ENCODE results near the gene EMX2.
"Not testable (repeated sequence)": the region's sequence is repeated elsewhere in the genome, so short reads cannot be mapped to it uniquely, and the experiment has no call there.

Gene EMX2

GRCh38 chr10:117542706-117543224 is at the start of gene EMX2:
Gene EMX2, plus strand, starts transcription at chr10:117542746. Its CDS starts 522 bp downstream, at chr10:117543268.
- no peak for TF ChIP-seq ZNF274 (IDR thresholded peaks at IDR 0.05; ENCODE audit: low read depth, low read length)
- H3K4me3 ChIP-seq (ENCODE audit: low read length): peak within 1 kb of the TSS; percentile 10; the same call in 1 of the 2 replicates

GRCh38 chr10:117496031-117496430 is 46.5 kb upstream of the EMX2 start:
- no peak overlapping the region for H3K4me3 ChIP-seq (ENCODE audit: low read length)
- no peak for TF ChIP-seq ZNF274 (IDR thresholded peaks at IDR 0.05; ENCODE audit: low read depth, low read length)

- TF ChIP-seq ZNF274 (IDR thresholded peaks at IDR 0.05; ENCODE audit: low read depth, low read length): no peak
- H3K4me3 ChIP-seq (ENCODE audit: low read length): no peak overlapping the region
Measured at GRCh38 chr10:117496616-117497028, 45.9 kb upstream of the EMX2 start.

GRCh38 chr10:117497736-117498135 is 44.8 kb upstream of the EMX2 start:
- no peak for TF ChIP-seq ZNF274 (IDR thresholded peaks at IDR 0.05; ENCODE audit: low read depth, low read length)
- H3K4me3 ChIP-seq (ENCODE audit: low read length): no peak overlapping the region

- TF ChIP-seq ZNF274 (IDR thresholded peaks at IDR 0.05; ENCODE audit: low read depth, low read length): no peak
- H3K4me3 ChIP-seq (ENCODE audit: low read length): no peak overlapping the region
Measured at GRCh38 chr10:117499248-117500105, 43.1 kb upstream of the EMX2 start.

GRCh38 chr10:117500456-117500855 is 42.1 kb upstream of the EMX2 start:
- no peak for TF ChIP-seq ZNF274 (IDR thresholded peaks at IDR 0.05; ENCODE audit: low read depth, low read length)
- no peak overlapping the region for H3K4me3 ChIP-seq (ENCODE audit: low read length)

- no peak for TF ChIP-seq ZNF274 (IDR thresholded peaks at IDR 0.05; ENCODE audit: low read depth, low read length)
- H3K4me3 ChIP-seq (ENCODE audit: low read length): no peak overlapping the region
Measured at GRCh38 chr10:117501460-117502035, 41.0 kb upstream of the EMX2 start.

- no peak overlapping the region for H3K4me3 ChIP-seq (ENCODE audit: low read length)
- no peak for TF ChIP-seq ZNF274 (IDR thresholded peaks at IDR 0.05; ENCODE audit: low read depth, low read length)
Measured at GRCh38 chr10:117502421-117503243, 39.9 kb upstream of the EMX2 start.

GRCh38 chr10:117503244-117504205 is 39.0 kb upstream of the EMX2 start:
- no peak overlapping the region for H3K4me3 ChIP-seq (ENCODE audit: low read length)

GRCh38 chr10:117504562-117504961 is 38.0 kb upstream of the EMX2 start:
- no peak overlapping the region for H3K4me3 ChIP-seq (ENCODE audit: low read length)
- TF ChIP-seq ZNF274 (IDR thresholded peaks at IDR 0.05; ENCODE audit: low read depth, low read length): no peak

More at GRCh38 chr10:117503244-117504205, 39.0 kb upstream of the EMX2 start:
- no peak for TF ChIP-seq ZNF274 (IDR thresholded peaks at IDR 0.05; ENCODE audit: low read depth, low read length)

GRCh38 chr10:117507081-117507480 is 35.5 kb upstream of the EMX2 start:
- not testable (repeated sequence) for H3K4me3 ChIP-seq (ENCODE audit: low read length)

GRCh38 chr10:117509573-117509972 is 33.0 kb upstream of the EMX2 start:
- no peak overlapping the region for H3K4me3 ChIP-seq (ENCODE audit: low read length)
- no peak for TF ChIP-seq ZNF274 (IDR thresholded peaks at IDR 0.05; ENCODE audit: low read depth, low read length)
